T-helper 2 cell (primary cell): Measurements from ENCODE around the gene FOSL1.
"Not testable (repeated sequence)": the region's sequence is repeated elsewhere in the genome, so short reads cannot be mapped to it uniquely, and the experiment has no call there.

ENCODE experiments used
- DNase-seq, 5 experiments: peaks; one replicate each; pipeline versions ENCODE4 v3.0.0 to v3.0.0-alpha.2; 2012 to 2022

FOSL1 gene

DNA sequence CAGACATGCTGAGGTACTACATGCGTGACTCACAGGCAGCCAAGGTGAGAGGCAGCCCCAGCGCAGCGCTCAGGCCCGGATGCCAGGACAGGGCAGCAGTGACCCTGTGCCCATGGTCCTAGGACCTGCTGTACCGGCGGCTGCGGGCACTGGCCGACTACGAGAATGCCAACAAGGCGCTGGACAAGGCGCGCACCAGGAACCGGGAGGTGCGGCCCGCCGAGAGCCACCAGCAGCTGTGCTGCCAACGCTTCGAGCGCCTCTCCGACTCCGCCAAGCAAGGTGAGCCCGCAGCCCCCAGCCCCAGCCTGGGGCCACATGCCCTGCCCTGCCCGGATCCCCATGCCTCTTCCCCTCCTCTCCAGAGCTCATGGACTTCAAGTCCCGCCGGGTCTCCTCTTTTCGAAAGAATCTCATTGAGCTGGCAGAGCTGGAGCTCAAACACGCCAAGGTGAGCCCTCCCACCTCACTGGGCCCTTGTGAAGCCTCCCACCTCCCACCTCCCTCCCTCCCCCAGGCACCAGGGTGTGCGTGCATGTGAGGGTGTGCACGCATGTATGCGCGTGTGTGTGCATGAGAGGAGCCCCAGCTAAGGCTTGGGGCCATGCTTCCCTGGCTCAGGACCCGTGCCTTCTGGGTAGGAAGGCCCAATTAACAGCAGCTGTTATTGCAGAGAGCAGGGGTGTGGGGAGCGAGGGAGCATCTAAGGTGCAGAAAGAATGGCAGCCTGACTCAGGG, 47.5 kb downstream of the FOSL1 start:
- no peak for DNase-seq

DNA sequence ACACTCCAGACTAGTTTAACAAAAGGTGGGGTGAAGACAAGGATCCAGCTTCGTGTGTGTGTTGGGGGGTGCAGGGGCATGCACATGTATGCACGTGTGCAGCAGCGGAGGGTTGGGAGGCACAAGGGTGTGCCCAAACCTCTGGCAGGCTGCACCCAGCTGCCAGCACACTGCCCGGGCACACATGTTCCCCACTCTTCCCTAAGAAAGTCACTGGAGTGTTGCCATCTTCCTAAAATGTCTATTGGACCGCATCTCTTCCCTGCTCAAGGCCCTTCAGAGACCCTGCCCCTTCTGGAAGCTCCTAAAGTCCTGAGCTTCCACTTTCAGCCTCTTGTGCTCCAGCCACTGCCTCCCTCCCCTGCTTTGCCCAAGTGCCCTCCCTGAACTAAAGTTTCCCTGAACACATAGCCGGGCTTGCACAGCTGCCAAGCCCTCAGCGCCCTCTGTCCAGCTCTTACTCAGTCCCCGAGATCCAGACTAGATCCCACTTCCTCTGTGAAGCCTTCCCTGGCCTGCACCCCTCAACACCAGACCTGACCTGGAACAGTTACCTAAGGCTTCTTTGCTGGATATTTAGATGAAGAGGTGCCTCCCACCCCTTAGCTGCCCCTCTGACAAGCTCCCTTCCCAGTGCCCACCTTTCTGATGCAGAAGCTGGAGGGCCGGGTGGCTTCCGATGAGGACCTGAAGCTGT, 48.2 kb downstream of the FOSL1 start:
- no peak for DNase-seq

DNA sequence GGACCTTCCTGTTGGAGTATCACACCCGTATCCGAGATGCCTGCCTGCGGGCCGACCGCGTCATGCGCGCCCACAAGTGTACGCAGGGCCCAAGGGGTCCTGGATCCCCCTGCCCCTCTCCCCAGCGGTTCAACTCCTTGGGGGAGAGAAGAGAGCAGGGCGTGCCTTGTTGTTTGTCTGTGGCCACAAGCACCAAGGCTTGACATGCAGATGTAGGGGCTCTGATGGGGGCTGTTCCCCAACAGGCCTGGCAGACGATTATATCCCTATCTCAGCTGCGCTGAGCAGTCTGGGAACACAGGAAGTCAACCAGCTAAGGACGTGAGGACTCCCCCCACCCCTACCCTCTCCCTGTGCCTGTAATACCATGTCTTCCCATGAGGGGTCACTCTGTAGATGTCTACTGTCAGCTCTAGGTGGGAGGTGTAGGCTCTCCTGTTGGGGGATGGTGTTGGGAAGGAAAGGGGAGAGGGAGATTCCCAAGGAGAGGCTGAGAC, 49.1 kb downstream of the FOSL1 start:
- DNase-seq: no peak

DNA sequence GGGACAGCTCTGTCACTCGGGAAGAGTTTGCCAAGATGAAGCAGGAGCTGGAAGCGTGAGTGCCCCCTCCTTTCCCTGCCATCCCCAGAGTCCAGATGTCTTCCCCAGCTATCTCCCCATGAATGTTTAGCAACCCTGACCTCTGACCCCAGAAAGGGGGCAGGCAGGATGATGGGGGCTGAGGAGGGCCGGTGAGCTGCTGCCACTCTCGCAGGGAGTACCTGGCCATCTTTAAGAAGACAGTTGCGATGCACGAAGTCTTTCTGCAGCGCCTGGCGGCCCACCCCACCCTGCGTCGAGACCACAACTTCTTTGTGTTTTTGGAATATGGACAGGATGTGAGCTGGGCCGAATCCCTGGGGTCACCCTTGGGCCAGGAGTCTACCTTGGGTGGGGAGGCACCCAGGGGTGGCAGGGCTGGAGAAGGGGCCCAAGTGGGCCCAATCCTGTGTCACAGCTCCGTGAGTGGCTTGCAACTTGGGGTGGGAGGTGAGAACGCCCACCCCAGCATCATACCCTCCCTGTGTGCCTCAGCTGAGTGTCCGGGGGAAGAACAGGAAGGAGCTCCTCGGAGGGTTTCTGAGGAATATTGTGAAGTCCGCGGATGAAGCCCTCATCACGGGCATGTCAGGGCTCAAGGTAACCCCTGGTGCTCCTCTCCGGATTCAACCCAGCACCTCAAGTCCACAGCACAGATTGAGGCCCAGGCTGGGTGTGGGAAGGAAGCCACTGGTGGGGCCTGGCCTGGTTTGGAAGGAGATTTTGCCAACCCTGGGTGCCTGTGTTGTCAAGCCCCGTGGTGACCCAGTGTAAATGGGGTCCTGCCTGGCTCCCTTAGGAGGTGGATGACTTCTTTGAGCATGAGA, 49.7 kb downstream of the FOSL1 start:
- DNase-seq: no peak

DNA sequence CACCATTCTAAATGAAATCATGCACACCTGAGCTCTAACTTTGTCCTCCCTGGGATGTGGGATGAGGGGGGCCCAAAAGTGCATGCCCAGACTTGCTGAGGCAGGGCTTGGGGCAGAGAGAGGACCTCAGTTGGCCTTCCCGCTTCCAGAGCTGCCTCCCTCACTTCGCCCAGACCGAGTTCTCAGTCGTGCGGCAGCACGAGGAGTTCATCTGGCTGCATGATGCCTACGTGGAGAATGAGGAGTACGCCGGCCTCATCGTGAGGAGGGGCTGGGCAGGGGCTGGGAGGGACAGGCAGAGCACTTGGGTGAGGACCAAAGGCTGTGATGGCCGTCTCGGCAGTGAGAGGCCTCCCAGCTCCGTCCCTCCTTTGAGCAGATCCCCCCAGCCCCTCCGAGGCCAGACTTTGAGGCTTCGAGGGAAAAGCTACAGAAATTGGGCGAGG, 50.4 kb downstream of the FOSL1 start:
- no peak for DNase-seq

DNA sequence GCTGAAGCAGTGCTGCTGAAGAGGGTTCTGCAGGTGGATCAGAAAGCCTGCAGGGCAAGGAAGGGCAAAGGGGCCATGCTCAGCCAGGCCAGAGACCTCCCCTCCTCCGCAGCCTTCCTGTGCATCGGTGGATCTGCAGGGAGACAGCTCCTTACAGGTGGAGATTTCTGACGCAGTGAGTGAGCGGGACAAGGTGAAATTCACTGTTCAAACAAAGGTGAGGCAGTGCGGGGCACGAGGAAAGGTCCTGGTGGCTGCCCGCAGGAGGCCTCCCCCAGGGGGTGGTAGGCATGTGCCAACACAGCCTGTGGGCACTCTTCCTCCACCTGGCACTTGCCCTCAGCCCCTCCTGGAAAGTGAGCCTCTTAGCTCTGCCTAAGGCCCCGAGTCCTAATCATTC, 50.8 kb downstream of the FOSL1 start:
- no peak for DNase-seq

DNA sequence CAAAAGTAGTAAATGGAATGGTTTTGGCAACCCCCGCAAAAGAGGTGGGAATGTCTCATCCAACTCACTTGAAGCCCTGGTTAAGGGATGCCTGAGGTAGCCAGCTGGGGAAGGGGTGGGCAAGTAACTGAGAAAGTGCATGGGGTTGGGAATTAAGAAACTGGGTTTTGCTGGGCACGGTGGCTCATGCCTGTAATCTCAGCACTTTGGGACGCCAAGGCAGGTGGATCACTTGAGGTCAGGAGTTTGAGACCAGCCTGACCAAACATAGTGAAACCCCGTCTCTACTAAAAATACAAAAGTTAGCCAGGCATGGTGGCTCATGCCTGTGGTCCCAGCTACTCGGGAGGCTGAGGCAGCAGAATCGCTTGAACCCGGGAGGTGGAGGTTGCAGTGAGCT, 51.5 kb downstream of the FOSL1 start:
- DNase-seq: not testable (repeated sequence)

DNA sequence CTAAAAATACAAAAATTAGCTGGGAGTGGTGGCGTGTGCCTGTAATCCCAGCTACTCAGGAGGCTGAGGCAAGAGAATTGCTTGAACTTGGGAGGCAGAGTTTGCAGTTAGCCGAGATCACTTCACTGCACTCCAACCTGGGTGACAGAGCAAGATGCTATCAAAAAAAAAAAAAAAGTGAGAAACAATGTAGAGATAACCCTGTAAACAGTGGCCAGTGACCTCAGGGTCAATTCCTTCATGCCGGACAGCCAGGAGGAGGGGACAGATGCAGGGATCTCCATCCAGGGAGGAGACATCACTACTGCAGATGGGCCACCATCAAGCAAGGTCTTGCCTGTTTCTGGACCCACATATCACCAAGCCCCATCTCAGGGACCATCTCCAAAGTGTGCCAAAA, 52.4 kb downstream of the FOSL1 start:
- DNase-seq: no peak

DNA sequence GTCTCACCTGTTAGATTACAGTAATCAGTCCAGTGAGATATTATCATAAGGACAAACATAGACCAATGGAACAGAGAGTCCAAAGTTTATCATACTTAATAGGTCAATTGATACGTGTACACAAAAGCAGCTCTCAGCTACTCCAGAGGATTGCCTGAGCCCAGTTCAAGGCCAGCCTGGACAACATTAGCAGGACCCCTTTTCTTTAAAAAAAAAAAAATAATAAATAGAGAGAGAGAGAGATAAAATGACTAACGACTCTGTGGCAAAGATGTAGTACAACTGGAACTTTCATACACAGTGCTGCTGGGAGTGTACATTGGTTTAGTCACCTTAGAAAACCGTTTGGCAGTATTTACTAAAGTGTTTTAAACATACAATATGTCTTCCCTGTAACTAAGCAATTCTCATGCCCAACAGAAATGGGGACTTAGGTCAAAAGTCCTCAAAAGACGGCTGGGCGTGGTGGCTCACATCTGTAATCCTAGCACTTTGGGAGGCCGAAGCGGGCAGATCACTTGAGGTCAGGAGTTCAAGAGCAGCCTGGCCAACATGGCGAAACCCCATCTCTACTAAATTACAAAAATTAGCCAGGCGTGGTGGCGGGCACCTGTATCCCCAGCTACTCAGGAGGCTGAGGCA, 55.8 kb downstream of the FOSL1 start:
- no peak for DNase-seq

DNA sequence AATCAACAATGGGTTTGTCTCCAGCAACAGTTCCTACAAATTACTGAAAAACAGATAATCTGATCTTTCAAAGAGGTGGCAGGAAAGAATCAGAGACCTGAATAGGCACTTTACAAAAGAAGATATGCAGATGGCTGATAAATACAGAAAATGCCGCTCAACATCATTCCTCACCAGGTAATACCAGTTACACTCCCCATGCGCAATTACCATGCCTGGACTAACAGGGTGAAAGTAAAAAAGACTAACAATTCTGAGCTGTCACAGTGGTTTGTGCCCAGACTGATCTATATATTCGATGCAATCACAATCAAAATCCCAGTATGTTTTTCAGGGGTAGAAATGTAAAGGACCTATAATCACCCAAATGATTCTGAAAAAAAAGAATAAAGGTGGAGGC, 56.4 kb downstream of the FOSL1 start:
- DNase-seq: no peak

DNA sequence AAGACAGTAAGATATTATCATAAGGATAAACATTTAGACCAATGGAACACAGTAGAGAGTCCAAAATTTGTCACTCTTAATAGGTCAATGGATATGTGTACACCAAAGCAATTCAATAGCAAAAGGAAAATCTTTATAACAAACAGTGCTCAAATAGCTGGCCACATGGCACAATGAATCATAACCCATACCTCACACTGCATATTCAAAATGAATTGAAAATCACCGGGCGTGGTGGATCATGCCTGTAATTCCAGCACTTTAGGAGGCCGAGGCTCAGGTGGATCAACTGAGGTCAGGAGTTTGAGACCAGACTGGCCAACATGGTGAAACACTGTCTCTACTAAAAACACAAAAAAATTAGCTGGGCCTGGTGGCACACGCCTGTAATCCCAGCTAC, 58.0 kb downstream of the FOSL1 start:
- no peak for DNase-seq
